ENCODE results near the gene RPLP2.
A peak's percentile ranks its signal among the peaks of the same experiment; 100 is the strongest.

RPLP2 gene

DNA sequence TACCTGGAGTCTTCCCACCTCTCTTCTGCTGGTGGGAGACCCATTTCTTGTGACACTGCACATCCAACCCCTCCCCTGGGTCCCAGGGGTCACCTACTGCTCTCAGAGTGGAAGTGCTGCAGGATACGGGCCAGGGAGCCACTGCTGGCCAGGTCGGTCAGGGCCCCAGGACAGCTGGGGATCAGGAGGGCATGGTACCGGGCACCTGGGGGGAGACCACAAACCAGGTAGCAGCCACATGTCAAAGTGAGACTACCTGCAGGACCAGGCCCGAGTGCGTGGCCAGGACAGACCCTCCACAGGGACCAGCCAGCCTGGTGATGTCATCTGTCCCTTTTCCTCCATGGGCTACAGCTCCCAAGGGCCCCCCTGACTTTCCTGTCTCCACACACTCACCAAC lies 36.3 kb upstream of the RPLP2 start:
- DNase-seq (ENCODE audit: insufficient read length, low spot score) = no peak
- TF ChIP-seq POLR2A (IDR thresholded peaks at IDR 0.05; ENCODE audit: low read depth, low read length) (no peak), POU2F2 (IDR thresholded peaks at IDR 0.05; ENCODE audit: low read depth, low read length) (no peak), PAX5 (IDR thresholded peaks at IDR 0.05; ENCODE audit: insufficient read depth, low read length, severe bottlenecking) (no peak), POLR2AphosphoS5 (IDR thresholded peaks at IDR 0.05; ENCODE audit: low read depth, low read length) (no peak), TAF1 (IDR thresholded peaks at IDR 0.05; ENCODE audit: low read depth, low read length) (no peak), SPI1 (IDR thresholded peaks at IDR 0.05; ENCODE audit: low read depth, low read length) (no peak)
- no peak for FAIRE-seq

DNA sequence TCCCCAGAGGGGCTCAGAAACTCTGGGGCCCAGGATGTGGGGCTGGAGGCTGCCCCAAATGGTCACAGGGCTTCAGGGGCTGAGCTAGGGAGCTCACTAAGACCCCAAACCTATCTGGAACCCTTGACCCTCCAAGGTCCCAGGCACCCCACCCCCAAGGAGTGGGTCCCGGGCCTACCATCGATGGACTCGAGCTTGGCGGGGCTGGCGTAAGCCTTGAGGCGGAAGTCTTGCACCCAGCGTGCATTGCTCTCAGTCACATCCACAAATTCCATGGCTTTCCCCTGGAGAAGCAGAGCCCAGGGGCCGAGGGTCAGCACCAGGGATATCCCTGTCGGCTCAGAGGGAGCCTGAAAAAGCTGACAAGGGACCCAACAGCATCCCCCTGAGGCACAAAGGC lies 35.9 kb upstream of the RPLP2 start:
- FAIRE-seq (no peak), DNase-seq (ENCODE audit: insufficient read length, low spot score) (no peak)
- TF ChIP-seq POLR2AphosphoS5 (IDR thresholded peaks at IDR 0.05; ENCODE audit: low read depth, low read length) (no peak), POLR2A (IDR thresholded peaks at IDR 0.05; ENCODE audit: low read depth, low read length) (no peak)

DNA sequence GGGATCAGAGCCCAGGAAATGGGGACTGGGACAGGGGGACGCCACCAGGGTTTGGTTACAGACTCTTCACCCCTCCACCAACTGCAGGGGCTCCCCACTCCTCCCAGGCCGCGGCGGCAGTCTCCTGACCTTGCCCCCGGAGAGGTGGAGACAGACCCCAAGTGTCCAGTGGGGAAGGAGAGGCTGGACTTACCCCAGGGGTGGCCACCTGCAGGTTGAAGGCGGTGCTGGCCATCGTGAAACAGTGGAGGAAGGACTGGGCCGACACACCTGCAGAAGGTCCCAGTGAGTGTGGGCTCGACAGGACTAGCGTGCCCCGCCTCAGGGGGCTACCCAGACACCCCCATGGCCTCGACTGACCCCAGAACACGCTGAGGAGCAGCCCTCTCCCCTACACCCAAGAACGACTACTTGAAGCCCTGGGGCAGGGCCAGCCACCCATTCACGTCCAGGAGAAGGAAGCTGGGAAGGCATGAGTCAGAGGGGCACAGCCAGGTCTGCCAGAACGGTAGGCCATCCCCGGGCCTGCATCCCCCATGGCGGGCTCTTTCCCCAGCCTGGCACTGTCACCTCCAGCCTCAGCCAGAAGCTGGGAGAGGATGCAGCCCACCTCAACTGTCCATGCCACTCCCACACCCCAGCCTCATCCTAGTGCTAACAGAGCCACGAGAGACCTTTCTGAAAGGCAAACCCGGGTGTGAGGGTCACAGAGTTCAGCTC lies 34.7 kb upstream of the RPLP2 start:
- TF ChIP-seq POLR2A (IDR thresholded peaks at IDR 0.05; ENCODE audit: low read depth, low read length) = no peak; the same call in 1 of the 2 replicates
- no peak for TF ChIP-seq SPI1 (IDR thresholded peaks at IDR 0.05; ENCODE audit: low read depth, low read length)
- no peak for TF ChIP-seq TAF1 (IDR thresholded peaks at IDR 0.05; ENCODE audit: low read depth, low read length)
- FAIRE-seq = peak; percentile 16
- DNase-seq (ENCODE audit: insufficient read length, low spot score) = no peak

DNA sequence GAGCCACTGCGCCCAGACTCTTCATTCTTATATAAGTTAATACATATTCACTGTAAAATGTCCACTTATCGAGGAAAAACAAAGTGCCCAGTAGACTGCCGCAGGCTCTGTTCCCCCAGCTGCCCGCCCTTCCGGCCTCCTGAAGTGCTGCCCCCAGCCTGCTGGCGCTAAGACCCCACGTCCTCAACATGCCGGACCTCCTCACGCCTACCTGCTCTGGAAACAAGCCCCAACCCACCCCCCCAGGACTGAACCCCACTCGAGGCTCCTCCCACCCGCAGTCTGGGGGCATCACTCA lies 33.6 kb upstream of the RPLP2 start:
- no peak for DNase-seq (ENCODE audit: insufficient read length, low spot score)
- TF ChIP-seq PAX5 (IDR thresholded peaks at IDR 0.05; ENCODE audit: insufficient read depth, low read length, severe bottlenecking) (no peak), POLR2A (IDR thresholded peaks at IDR 0.05; ENCODE audit: low read depth, low read length) (no peak), SPI1 (IDR thresholded peaks at IDR 0.05; ENCODE audit: low read depth, low read length) (no peak), POU2F2 (IDR thresholded peaks at IDR 0.05; ENCODE audit: low read depth, low read length) (no peak), POLR2AphosphoS5 (IDR thresholded peaks at IDR 0.05; ENCODE audit: low read depth, low read length) (no peak), TAF1 (IDR thresholded peaks at IDR 0.05; ENCODE audit: low read depth, low read length) (no peak)
- no peak for FAIRE-seq

- peak; percentile 77 for DNase-seq (ENCODE audit: insufficient read length, low spot score)
- TF ChIP-seq POLR2A (IDR thresholded peaks at IDR 0.05; ENCODE audit: low read depth, low read length) (no peak), POLR2AphosphoS5 (IDR thresholded peaks at IDR 0.05; ENCODE audit: low read depth, low read length) (peak; percentile 63), POU2F2 (IDR thresholded peaks at IDR 0.05; ENCODE audit: low read depth, low read length) (no peak), PAX5 (IDR thresholded peaks at IDR 0.05; ENCODE audit: insufficient read depth, low read length, severe bottlenecking) (no peak), TAF1 (IDR thresholded peaks at IDR 0.05; ENCODE audit: low read depth, low read length) (no peak), SPI1 (IDR thresholded peaks at IDR 0.05; ENCODE audit: low read depth, low read length) (0 out of 2 replicates have a peak, but pooled peaks have one; percentile 32)
- peak; percentile 51 for FAIRE-seq
Observed at GRCh38 chr11:776561-777287, 33.0 kb upstream of the RPLP2 start.

GRCh38 chr11:777288-778255 lies 32.2 kb upstream of the RPLP2 start, which contains the start of gene GATD1:
Gene GATD1 (minus strand): TSS chr11:777487. CDS start chr11:777462, 25 bp downstream.
- DNase-seq (ENCODE audit: insufficient read length, low spot score) (peak; percentile 100), FAIRE-seq (peak; percentile 99)
- TF ChIP-seq POU2F2 (IDR thresholded peaks at IDR 0.05; ENCODE audit: low read depth, low read length) (no peak), POLR2AphosphoS5 (IDR thresholded peaks at IDR 0.05; ENCODE audit: low read depth, low read length) (peak; percentile 56; the same call in 1 of the 2 replicates), SPI1 (IDR thresholded peaks at IDR 0.05; ENCODE audit: low read depth, low read length) (no peak), TAF1 (IDR thresholded peaks at IDR 0.05; ENCODE audit: low read depth, low read length) (peak; percentile 61), POLR2A (IDR thresholded peaks at IDR 0.05; ENCODE audit: low read depth, low read length) (peak; percentile 54; the same call in 1 of the 2 replicates), PAX5 (IDR thresholded peaks at IDR 0.05; ENCODE audit: insufficient read depth, low read length, severe bottlenecking) (no peak)

DNA sequence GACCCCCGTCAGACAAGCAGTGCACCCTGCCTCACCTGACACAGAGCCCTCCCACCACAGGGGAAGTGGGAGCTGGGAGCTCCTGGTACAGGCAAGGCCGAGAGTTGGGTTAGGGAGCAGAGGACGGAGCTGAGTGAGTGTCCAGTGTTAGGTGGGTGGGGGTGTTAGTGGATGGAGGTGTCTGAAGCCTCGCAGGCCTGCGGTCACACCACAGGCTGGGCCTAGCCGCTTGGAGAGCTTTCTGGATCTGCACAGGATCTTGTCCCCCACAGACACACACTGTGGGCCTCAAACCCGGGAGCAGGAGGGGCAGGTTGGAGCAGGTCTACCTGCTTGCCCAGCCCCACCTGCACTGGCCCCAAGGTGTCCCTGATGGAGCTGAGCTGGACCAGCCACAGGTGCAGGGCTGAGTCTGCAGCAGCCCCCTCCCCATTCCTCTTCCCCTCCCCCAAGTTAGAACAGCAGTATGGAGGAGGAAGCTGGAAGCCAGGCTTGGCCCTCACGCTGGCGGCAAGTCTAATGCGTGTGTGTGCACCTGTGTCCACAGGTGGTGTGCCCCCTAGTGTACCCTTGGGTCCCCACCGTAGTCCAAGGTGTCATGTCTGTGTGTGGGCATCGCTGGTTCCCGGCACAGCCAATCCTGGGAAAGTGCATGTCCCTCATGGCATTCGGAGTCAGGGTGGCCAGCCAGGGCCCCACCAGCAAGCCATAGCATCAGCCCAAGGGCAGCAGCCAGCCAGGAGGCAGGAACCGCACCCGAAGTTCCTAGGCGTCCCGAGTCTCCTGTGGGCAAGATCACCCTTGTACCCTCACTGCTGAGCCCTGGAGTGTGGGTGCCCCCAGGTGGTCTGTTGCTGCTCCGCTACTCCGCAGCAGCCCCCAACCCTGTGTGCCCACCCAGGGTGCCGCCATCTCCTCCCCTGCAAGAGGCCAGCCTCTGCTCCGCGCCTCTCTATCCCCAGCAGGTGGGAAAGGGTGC lies 30.5 kb upstream of the RPLP2 start:
- TF ChIP-seq POLR2AphosphoS5 (IDR thresholded peaks at IDR 0.05; ENCODE audit: low read depth, low read length) (no peak), POU2F2 (IDR thresholded peaks at IDR 0.05; ENCODE audit: low read depth, low read length) (no peak), TAF1 (IDR thresholded peaks at IDR 0.05; ENCODE audit: low read depth, low read length) (no peak), SPI1 (IDR thresholded peaks at IDR 0.05; ENCODE audit: low read depth, low read length) (no peak), POLR2A (IDR thresholded peaks at IDR 0.05; ENCODE audit: low read depth, low read length) (no peak), PAX5 (IDR thresholded peaks at IDR 0.05; ENCODE audit: insufficient read depth, low read length, severe bottlenecking) (no peak)
- DNase-seq (ENCODE audit: insufficient read length, low spot score) = no peak
- no peak for FAIRE-seq

- no peak for DNase-seq (ENCODE audit: insufficient read length, low spot score)
- TF ChIP-seq POU2F2 (IDR thresholded peaks at IDR 0.05; ENCODE audit: low read depth, low read length) (no peak), SPI1 (IDR thresholded peaks at IDR 0.05; ENCODE audit: low read depth, low read length) (no peak), PAX5 (IDR thresholded peaks at IDR 0.05; ENCODE audit: insufficient read depth, low read length, severe bottlenecking) (no peak), POLR2AphosphoS5 (IDR thresholded peaks at IDR 0.05; ENCODE audit: low read depth, low read length) (no peak), TAF1 (IDR thresholded peaks at IDR 0.05; ENCODE audit: low read depth, low read length) (no peak), POLR2A (IDR thresholded peaks at IDR 0.05; ENCODE audit: low read depth, low read length) (no peak)
- no peak for FAIRE-seq
Observed at GRCh38 chr11:779955-780532, 29.7 kb upstream of the RPLP2 start.

Measured in GM12891 (cell line).